Neural cell (in vitro differentiated cells): ENCODE data around the gene ADGRD1. TPM values are rescaled to one million over a fixed set of nuclear protein-coding genes. Genes with fewer than 3 reads are reported as not detected.

ENCODE experiments used
- H2AFZ ChIP-seq: fragments of 200-600, 300-800 bp; sonication (generic), shearing (Covaris generic); 2 replicates; pipeline ENCODE4 v1.6.0; 2014; ENCODE audit warnings: low read depth, mild to moderate bottlenecking, antibody characterized with exemption, low read length, moderate library complexity
- H3F3A ChIP-seq: fragments of 200-600 bp; shearing (Covaris generic); 2 replicates; pipeline ENCODE4 v1.6.1; 2016; ENCODE audit warnings: mild to moderate bottlenecking, moderate library complexity, mixed read lengths, antibody characterized with exemption, low read length; ENCODE audit not compliant: insufficient read depth, poor library complexity, severe bottlenecking
- H3K27ac ChIP-seq: fragments of 200-600, 300-800 bp; sonication (generic), shearing (Covaris generic); 2 replicates; pipeline ENCODE4 v1.5.1; 2014; ENCODE audit warnings: mild to moderate bottlenecking, low read length, moderate library complexity
- H3K27me3 ChIP-seq: fragments of 300-800, 200-600 bp; sonication (generic), shearing (Covaris generic); 2 replicates; pipeline ENCODE4 v1.6.0; 2014; ENCODE audit warnings: mild to moderate bottlenecking, low read depth, low read length, moderate library complexity; ENCODE audit not compliant: insufficient read depth
- H3K36me3 ChIP-seq: fragments of 300-800, 200-600 bp; sonication (generic), shearing (Covaris generic); 2 replicates; pipeline ENCODE4 v1.5.1; 2014; ENCODE audit warnings: mild to moderate bottlenecking, antibody characterized with exemption, low read length, moderate library complexity; ENCODE audit not compliant: insufficient read depth
- H3K4me2 ChIP-seq: fragments of 300-800, 200-600 bp; sonication (generic), shearing (Covaris generic); 2 replicates; pipeline ENCODE4 v1.6.0; 2014; ENCODE audit warnings: mild to moderate bottlenecking, low read length
- H3K4me3 ChIP-seq: fragments of 300-800, 200-600 bp; sonication (generic), shearing (Covaris generic); 2 replicates; pipeline ENCODE4 v1.5.1; 2014; ENCODE audit warnings: mild to moderate bottlenecking, low read length, moderate library complexity
- H3K79me2 ChIP-seq: fragments of 200-600 bp; shearing (Covaris generic); replicated peaks from 2 replicates; pipeline ENCODE4 v1.6.0; 2014; ENCODE audit warnings: mild to moderate bottlenecking, low read length, moderate library complexity; ENCODE audit not compliant: insufficient read depth
- H3K9ac ChIP-seq: fragments of 300-800, 200-600 bp; sonication (generic), shearing (Covaris generic); 2 replicates; pipeline ENCODE4 v1.6.1; 2016; ENCODE audit warnings: mild to moderate bottlenecking, low read length, mixed read lengths
- H3K9me2 ChIP-seq: fragments of 200-600 bp; shearing (Covaris generic); 2 replicates; pipeline ENCODE4 v1.6.1; 2016; ENCODE audit warnings: mild to moderate bottlenecking, low read length, mixed read lengths; ENCODE audit not compliant: insufficient read depth
- H3K9me3 ChIP-seq: fragments of 200-600, 300-800 bp; sonication (generic), shearing (Covaris generic); 2 replicates; pipeline ENCODE4 v1.6.1; 2016; ENCODE audit warnings: mild to moderate bottlenecking, mixed run types, low read length, moderate library complexity, mixed read lengths
- H4K20me1 ChIP-seq: fragments of 200-600 bp; shearing (Covaris generic); 2 replicates; pipeline ENCODE4 v1.6.1; 2016; ENCODE audit warnings: mild to moderate bottlenecking, mixed run types; ENCODE audit not compliant: insufficient read depth
- CTCF ChIP-seq: fragments of 450-650 bp; IDR thresholded peaks from 2 replicates; pipeline ENCODE4 v1.5.1; 2014; ENCODE audit warnings: antibody characterized with exemption, mild to moderate bottlenecking, moderate library complexity; ENCODE audit not compliant: poor library complexity, severe bottlenecking
- EP300 ChIP-seq: fragments of 450-650 bp; conservative IDR thresholded peaks from 2 replicates; pipeline ENCODE4 v1.6.1; 2014; ENCODE audit warnings: antibody characterized with exemption, mild to moderate bottlenecking, moderate library complexity; ENCODE audit not compliant: poor library complexity, severe bottlenecking
- EZH2 ChIP-seq: fragments of 200-600, 300-800 bp; shearing (Covaris generic), sonication (generic); IDR thresholded peaks from 2 replicates; pipeline ENCODE4 v1.6.1; 2014; ENCODE audit warnings: antibody characterized with exemption, low read length, borderline replicate concordance, mild to moderate bottlenecking; ENCODE audit not compliant: insufficient read depth, poor library complexity, severe bottlenecking
- MXI1 ChIP-seq: fragments of 450-650 bp; conservative IDR thresholded peaks from 2 replicates; pipeline ENCODE4 v1.6.1; 2014; ENCODE audit warnings: antibody characterized with exemption, mild to moderate bottlenecking; ENCODE audit not compliant: poor library complexity, severe bottlenecking
- POLR2AphosphoS5 ChIP-seq: IDR thresholded peaks from 2 replicates; pipeline ENCODE4 v1.6.1; 2012
- RAD21 ChIP-seq: fragments of 450-650 bp; conservative IDR thresholded peaks from 2 replicates; pipeline ENCODE4 v1.6.1; 2014; ENCODE audit warnings: antibody characterized with exemption, mild to moderate bottlenecking, moderate library complexity
- REST ChIP-seq: IDR thresholded peaks from 2 replicates; pipeline ENCODE4 v1.6.1; 2012; ENCODE audit warnings: borderline replicate concordance
- SMC3 ChIP-seq: fragments of 450-650 bp; conservative IDR thresholded peaks from 2 replicates; pipeline ENCODE4 v1.6.1; 2014; ENCODE audit warnings: antibody characterized with exemption, mild to moderate bottlenecking, moderate library complexity; ENCODE audit not compliant: poor library complexity
- TAF1 ChIP-seq: IDR thresholded peaks from 2 replicates; pipeline ENCODE4 v1.6.1; 2012; ENCODE audit warnings: low read depth
- polyA plus RNA-seq: library from polyadenylated mRNA; depleted of rRNA; stranded (reverse); fragments of >200 nt; gene quantifications from 2 replicates; pipeline ENCODE4 v1.2.3, GENCODE V29; 2014

Gene ADGRD1
- polyA plus RNA-seq, 1 donor from 2014 or later, result 1.7 TPM

- H3K4me3 ChIP-seq, result no peak overlapping the region
- no peaks in the 10 kb centered on the region for H3K9me2 ChIP-seq
- H3K79me2 ChIP-seq, result no peaks in the 10 kb centered on the region
- no peaks in the 10 kb centered on the region for H3K9me3 ChIP-seq
- TF ChIP-seq EP300 (no peak), CTCF (no peak), TAF1 (no peak), MXI1 (no peak), EZH2 (no peak), REST (no peak), RAD21 (no peak)
- H2AFZ ChIP-seq, result no peak overlapping the region
- H3K36me3 ChIP-seq, result no peaks in the 10 kb centered on the region
- H3K27ac ChIP-seq, result no peak overlapping the region
- no peaks in the 10 kb centered on the region for H3K27me3 ChIP-seq
- no peak overlapping the region for H3K4me2 ChIP-seq
- H4K20me1 ChIP-seq, result no peaks in the 10 kb centered on the region
- H3F3A ChIP-seq, result no peaks in the 10 kb centered on the region
- no peak overlapping the region for H3K9ac ChIP-seq
These were observed 19.0 kb upstream of the ADGRD1 start for GRCh38 chr12:130934753-130935152.

GRCh38 chr12:130936561-130936960 is 17.1 kb upstream of the ADGRD1 start:
- Histone ChIP-seq H2AFZ (no peak overlapping the region), H3K4me3 (no peak overlapping the region), H3K9me2 (no peaks in the 10 kb centered on the region), H3F3A (no peaks in the 10 kb centered on the region), H3K9ac (no peak overlapping the region), H3K36me3 (no peaks in the 10 kb centered on the region), H3K9me3 (no peaks in the 10 kb centered on the region), H3K27ac (no peak overlapping the region), H3K4me2 (no peak overlapping the region), H3K27me3 (no peaks in the 10 kb centered on the region), H4K20me1 (no peaks in the 10 kb centered on the region), H3K79me2 (no peaks in the 10 kb centered on the region)
- TF ChIP-seq EZH2 (no peak), REST (no peak), CTCF (no peak), POLR2AphosphoS5 (no peak), TAF1 (no peak), EP300 (no peak), RAD21 (no peak), SMC3 (no peak)
